NT2/D1 (cell line): ENCODE results near the gene CACNG5.

Experiments
- DNase-seq: peaks from one replicate; pipeline ENCODE4 v3.0.0-alpha.2; 2011; ENCODE audit warnings: low read depth, low spot score
- H3K27me3 ChIP-seq: 2 replicates; pipeline ENCODE4 v1.6.0; 2011; ENCODE audit warnings: mild to moderate bottlenecking; ENCODE audit not compliant: insufficient read length, insufficient read depth
- H3K36me3 ChIP-seq: 2 replicates; pipeline ENCODE4 v1.6.1; 2011; ENCODE audit warnings: mild to moderate bottlenecking, low read length, mixed read lengths; ENCODE audit not compliant: insufficient read depth, insufficient read length
- H3K4me1 ChIP-seq: 2 replicates; pipeline ENCODE4 v1.5.1; 2011; ENCODE audit not compliant: insufficient read depth, insufficient read length
- H3K4me3 ChIP-seq: 2 replicates; pipeline ENCODE4 v1.5.1; 2011; ENCODE audit warnings: low read depth; ENCODE audit not compliant: insufficient read length
- H3K9ac ChIP-seq: 2 replicates; pipeline ENCODE4 v1.6.0; 2011; ENCODE audit warnings: low read depth; ENCODE audit not compliant: insufficient read length
- H3K9me3 ChIP-seq: 2 replicates; pipeline ENCODE4 v1.5.1; 2011; ENCODE audit warnings: mild to moderate bottlenecking, low read length; ENCODE audit not compliant: insufficient read depth
- SUZ12 ChIP-seq: IDR thresholded peaks from 2 replicates; pipeline ENCODE4 v1.6.1; 2011; ENCODE audit not compliant: insufficient read length, insufficient read depth; ENCODE audit errors: extremely low read depth
- YY1 ChIP-seq: IDR thresholded peaks from 2 replicates; pipeline ENCODE4 v1.6.1; 2011; ENCODE audit not compliant: insufficient read length, insufficient read depth
- ZNF274 ChIP-seq: IDR thresholded peaks from 2 replicates; pipeline ENCODE4 v1.6.1; 2011; ENCODE audit warnings: mild to moderate bottlenecking, low read depth, low read length

The CACNG5 gene

DNA sequence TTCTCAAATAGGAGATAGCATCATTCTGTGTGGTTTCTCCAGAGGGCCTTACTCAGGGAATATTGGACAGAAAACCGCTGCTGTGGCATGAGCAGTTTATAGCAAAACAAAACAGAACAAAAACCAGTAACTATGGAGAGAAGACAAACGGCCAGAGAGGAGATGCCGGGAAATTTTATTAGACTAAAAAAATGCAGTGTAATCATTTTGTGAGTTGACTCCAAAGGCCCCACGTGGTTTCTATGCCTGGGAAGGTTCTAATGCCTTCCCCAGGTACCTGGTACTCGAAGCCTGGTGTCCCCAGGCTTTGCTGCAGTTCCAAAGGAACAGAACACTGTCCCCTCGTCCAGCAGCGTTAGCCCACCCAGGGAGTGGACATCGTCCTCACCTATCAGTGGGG is 12.9 kb upstream of the CACNG5 start:
- DNase-seq: no peak
- Histone ChIP-seq H3K27me3 (no peaks in the 10 kb centered on the region), H3K9me3 (no peaks in the 10 kb centered on the region), H3K4me1 (no peaks in the 10 kb centered on the region), H3K9ac (no peak overlapping the region), H3K4me3 (no peak overlapping the region), H3K36me3 (no peaks in the 10 kb centered on the region)
- no peak for TF ChIP-seq ZNF274
- no peak for TF ChIP-seq SUZ12
- no peak for TF ChIP-seq YY1

- Histone ChIP-seq H3K27me3 (peaks cover 24% of the 10 kb centered on the region), H3K36me3 (no peaks in the 10 kb centered on the region), H3K4me1 (peaks cover 8% of the 10 kb centered on the region), H3K4me3 (no peak overlapping the region), H3K9me3 (no peaks in the 10 kb centered on the region), H3K9ac (no peak overlapping the region)
- no peak for DNase-seq
- no peak for TF ChIP-seq YY1
- no peak for TF ChIP-seq ZNF274
- no peak for TF ChIP-seq SUZ12
Observed at GRCh38 chr17:66826856-66827255, 8.1 kb upstream of the CACNG5 start.

DNA sequence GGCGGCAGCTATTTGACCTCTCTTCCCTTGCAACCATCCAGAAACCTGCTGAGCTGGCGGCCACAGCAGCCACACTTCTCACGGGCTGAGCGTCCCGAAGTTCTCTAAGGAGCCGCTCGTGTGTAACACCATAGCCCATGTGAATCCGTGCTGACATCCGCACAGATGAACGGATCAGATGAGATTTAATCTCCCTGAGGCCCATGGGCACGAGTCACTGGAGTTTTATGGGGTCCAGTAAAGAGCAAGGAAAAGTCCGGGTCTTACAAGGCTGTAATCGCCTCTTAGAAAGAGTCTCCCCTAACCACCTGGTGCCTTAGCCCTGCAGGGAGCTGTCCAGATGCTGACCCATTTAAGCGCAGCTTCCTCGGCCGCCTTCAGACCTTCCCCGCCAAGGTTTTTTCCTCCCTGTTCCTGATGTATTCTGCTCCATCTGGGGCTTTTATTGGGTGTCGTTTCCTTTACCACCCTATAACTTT is 5.5 kb upstream of the CACNG5 start:
- Histone ChIP-seq H3K4me1 (peaks cover 8% of the 10 kb centered on the region), H3K4me3 (no peak overlapping the region), H3K36me3 (no peaks in the 10 kb centered on the region), H3K27me3 (peaks cover 45% of the 10 kb centered on the region), H3K9me3 (no peaks in the 10 kb centered on the region), H3K9ac (no peak overlapping the region)
- TF ChIP-seq YY1: no peak
- DNase-seq: peak; percentile 59

GRCh38 chr17:66829883-66830282 is 5.0 kb upstream of the CACNG5 start:
- Histone ChIP-seq H3K36me3 (no peaks in the 10 kb centered on the region), H3K27me3 (peaks cover 49% of the 10 kb centered on the region), H3K4me1 (peaks cover 8% of the 10 kb centered on the region), H3K9me3 (no peaks in the 10 kb centered on the region), H3K9ac (no peak overlapping the region), H3K4me3 (no peak overlapping the region)
- DNase-seq: no peak
- TF ChIP-seq ZNF274: no peak
- TF ChIP-seq YY1: no peak
- no peak for TF ChIP-seq SUZ12

DNA sequence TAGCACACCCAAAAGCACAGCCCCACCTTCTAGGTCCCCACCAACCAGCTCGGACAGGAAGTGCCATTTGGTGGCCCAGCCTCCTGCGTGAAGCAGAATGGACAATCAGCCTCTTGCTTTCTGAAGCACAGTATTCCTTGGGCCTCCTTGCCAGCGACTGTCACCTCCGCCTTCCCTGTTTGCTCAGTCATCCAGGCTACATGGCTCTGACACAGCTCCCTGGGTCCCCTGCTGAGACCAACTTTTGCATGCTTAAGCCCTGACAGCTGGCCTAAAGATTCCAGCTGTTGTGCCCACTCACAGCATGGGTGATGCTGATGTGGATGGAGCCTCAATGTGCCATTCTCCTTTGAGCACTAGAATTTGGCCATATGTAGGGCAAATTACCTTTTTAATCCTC is 4.5 kb upstream of the CACNG5 start:
- Histone ChIP-seq H3K9ac (no peak overlapping the region), H3K4me3 (no peak overlapping the region), H3K27me3 (peaks cover 54% of the 10 kb centered on the region), H3K9me3 (no peaks in the 10 kb centered on the region), H3K36me3 (no peaks in the 10 kb centered on the region), H3K4me1 (peaks cover 11% of the 10 kb centered on the region)
- TF ChIP-seq SUZ12 (no peak), ZNF274 (no peak), YY1 (no peak)
- DNase-seq: no peak

DNA sequence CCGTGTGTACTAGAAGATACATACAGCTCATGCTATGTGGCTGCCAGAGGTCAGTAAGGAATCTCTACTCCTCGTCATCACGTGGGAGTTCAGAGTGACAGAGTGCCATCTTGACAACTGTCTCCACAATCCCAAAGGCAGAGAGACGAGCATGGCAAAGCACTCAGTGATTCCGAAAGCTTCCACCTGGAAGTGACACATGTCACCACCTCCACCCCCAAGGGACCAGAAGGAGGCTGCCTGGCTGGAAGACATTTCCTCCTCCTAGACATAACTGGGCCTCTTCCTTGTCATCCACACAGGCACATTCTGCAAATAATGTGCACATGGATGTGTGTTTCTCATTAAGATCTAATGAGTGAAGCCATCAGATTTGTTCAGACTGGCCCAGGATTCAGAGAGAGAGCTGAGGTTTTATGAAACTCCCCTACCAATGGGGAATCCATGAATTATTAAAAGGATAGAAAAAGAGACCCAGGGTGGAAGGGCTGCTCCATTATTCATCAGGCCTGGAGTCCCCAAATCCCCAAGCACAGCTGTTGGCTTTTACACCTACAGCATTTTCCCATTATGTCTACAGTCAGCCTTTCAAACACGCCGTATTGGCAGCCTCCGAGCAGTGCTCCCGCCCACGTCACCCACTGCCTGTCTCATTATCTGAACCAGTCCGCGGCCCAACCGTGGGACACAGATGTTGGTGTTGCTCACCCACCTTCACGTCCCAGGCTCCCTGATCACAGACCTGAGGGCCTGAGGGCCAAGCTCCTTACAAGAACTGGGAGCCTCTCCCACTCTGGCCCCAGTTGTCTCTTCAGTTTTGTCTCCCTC is 3.3 kb upstream of the CACNG5 start:
- no peaks in the 10 kb centered on the region for H3K36me3 ChIP-seq
- TF ChIP-seq SUZ12 (no peak), YY1 (no peak), ZNF274 (no peak)
- peaks cover 17% of the 10 kb centered on the region for H3K4me1 ChIP-seq
- H3K9ac ChIP-seq: no peak overlapping the region
- H3K4me3 ChIP-seq: no peak overlapping the region
- no peak for DNase-seq
- H3K9me3 ChIP-seq: no peaks in the 10 kb centered on the region
- H3K27me3 ChIP-seq: peaks cover 65% of the 10 kb centered on the region

DNA sequence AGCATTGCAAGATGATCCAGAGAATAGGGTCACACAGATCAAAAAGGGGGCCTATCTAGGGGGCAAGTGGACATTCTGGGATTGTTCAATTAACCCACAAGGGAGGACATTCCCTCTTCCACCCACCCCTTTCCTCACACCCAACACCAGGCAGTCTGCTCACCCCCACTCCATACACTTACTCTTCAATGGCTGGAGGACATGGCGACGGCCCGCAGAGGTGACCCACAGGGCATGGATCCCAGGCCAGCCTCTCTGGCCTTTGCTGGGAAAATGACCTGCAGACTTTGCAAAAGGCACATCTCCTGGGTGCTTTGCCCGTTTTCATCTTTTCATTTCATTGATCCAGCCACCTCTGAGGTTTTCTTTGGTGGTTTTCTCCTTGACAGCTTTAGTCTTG is 1.7 kb upstream of the CACNG5 start:
- Histone ChIP-seq H3K27me3 (peaks cover 67% of the 10 kb centered on the region), H3K4me1 (peaks cover 22% of the 10 kb centered on the region), H3K36me3 (no peaks in the 10 kb centered on the region), H3K9me3 (no peaks in the 10 kb centered on the region), H3K4me3 (no peak overlapping the region), H3K9ac (no peak overlapping the region)
- DNase-seq: no peak
- TF ChIP-seq YY1 (no peak), ZNF274 (no peak), SUZ12 (no peak)
